HepG2 (cell line): ENCODE data around the gene MLLT10. TPM values are rescaled to one million over a fixed set of nuclear protein-coding genes. Genes with fewer than 3 reads are reported as not detected.

Source experiments
- ATAC-seq: fragments of 200-7000 bp; cut with Tn5 transposase; 3 replicates; pipeline ENCODE4 v1.9.1; 2020; ENCODE audit warnings: mild to moderate bottlenecking, moderate library complexity
- BruUV-seq: library from RNA; stranded (reverse); fragments of 400-500 nt; replicated peaks from 2 replicates; lab custom pipeline; 2021; lab: Mats Ljungman, UMichigan
- CTCF ChIA-PET: fragments of 300-600 bp; formaldehyde crosslinking; extraction: SDS; loops from one replicate; lab custom pipeline; 2021; ENCODE audit warnings: low total read pairs, inconsistent platforms, low intra/inter-chr PET ratio; lab: Yijun Ruan, JAX
- POLR2A ChIA-PET: fragments of 350-600 bp; sonication (Branson Sonifier 250); formaldehyde crosslinking; loops from one replicate; lab custom pipeline; 2020; ENCODE audit warnings: antibody characterized with exemption, inconsistent platforms; lab: Yijun Ruan, JAX
- DNase-seq: peaks from one replicate; pipeline ENCODE4 v3.0.0-alpha.2; 2015; ENCODE audit warnings: low spot score
- FAIRE-seq: peaks from 3 replicates; lab custom pipeline; 2011; peaks lifted over from hg19 to GRCh38; lab: Jason Lieb, UNC
- H2AFZ ChIP-seq: one replicate; pipeline ENCODE4 v1.6.1; 2011; ENCODE audit warnings: low read length, inconsistent platforms
- H3K27ac ChIP-seq: fragments of 300-600 bp; 3 replicates; pipeline ENCODE4 v1.8.0; 2011; ENCODE audit warnings: mixed run types, mild to moderate bottlenecking, mixed read lengths, low read length, inconsistent platforms; ENCODE audit not compliant: insufficient read depth; ENCODE audit errors: extremely low read length
- H3K27me3 ChIP-seq, 2 experiments: fragments of 200-600 bp in 1 of 2; 2 replicates in 1 of 2; 3 replicates in 1 of 2; pipeline versions ENCODE4 v1.6.0 to v1.8.0; 2011; ENCODE audit warnings: low read length in 2 of 2, mild to moderate bottlenecking in 2 of 2, moderate library complexity in 2 of 2, inconsistent platforms in 1 of 2; ENCODE audit not compliant: insufficient read depth in 2 of 2, control insufficient read depth in 1 of 2
- H3K36me3 ChIP-seq, 2 experiments: fragments of 200-600 bp in 1 of 2; replicated peaks in 1 of 2; 2 replicates in 1 of 2; 3 replicates in 1 of 2; pipeline versions ENCODE4 v1.5.1 to v1.8.0; 2011; ENCODE audit warnings: low read length in 2 of 2, inconsistent platforms in 1 of 2; ENCODE audit not compliant: insufficient read depth in 2 of 2, control insufficient read depth in 1 of 2
- H3K4me1 ChIP-seq: 2 replicates; pipeline ENCODE4 v1.5.1; 2012; ENCODE audit warnings: low read length, inconsistent platforms; ENCODE audit not compliant: insufficient read depth
- H3K4me2 ChIP-seq: 2 replicates; pipeline ENCODE4 v1.6.0; 2011; ENCODE audit warnings: low read depth, low read length, inconsistent platforms
- H3K4me3 ChIP-seq, 3 experiments: fragments of 200-600 bp in 1 of 3; sonication (generic), shearing (Covaris generic) in 1 of 3; replicated peaks in 1 of 3; 2 replicates each; pipeline ENCODE4 v1.5.1; 2011 to 2016; ENCODE audit warnings: low read length in 3 of 3, inconsistent platforms in 2 of 3, low read depth in 2 of 3, mild to moderate bottlenecking in 2 of 3, control low read depth in 1 of 3, mixed read lengths in 1 of 3; ENCODE audit not compliant: insufficient read depth in 1 of 3
- H3K79me2 ChIP-seq: one replicate; pipeline ENCODE4 v1.6.1; 2011; ENCODE audit warnings: low read length, inconsistent platforms; ENCODE audit not compliant: insufficient read depth
- H3K9ac ChIP-seq: 2 replicates; pipeline ENCODE4 v1.6.0; 2011; ENCODE audit warnings: mild to moderate bottlenecking, low read depth, low read length, inconsistent platforms; ENCODE audit not compliant: insufficient read depth
- H3K9me3 ChIP-seq: 2 replicates; pipeline ENCODE4 v1.5.1; 2012; ENCODE audit warnings: mild to moderate bottlenecking, low read length
- H4K20me1 ChIP-seq: 2 replicates; pipeline ENCODE4 v1.6.0; 2011; ENCODE audit warnings: inconsistent platforms, mild to moderate bottlenecking, low read length, moderate library complexity; ENCODE audit not compliant: insufficient read depth
- FOXA3 ChIP-seq: IDR thresholded peaks from 2 replicates; pipeline ENCODE4 v1.6.1; 2016; ENCODE audit warnings: missing genetic modification reagents, missing compliant biosample characterization
- HOXD1 ChIP-seq: sonication (generic); formaldehyde crosslinking; IDR thresholded peaks from 2 replicates; pipeline ENCODE4 v1.5.0; 2020; ENCODE audit warnings: missing genetic modification reagents
- MAFF ChIP-seq: IDR thresholded peaks from 2 replicates; pipeline ENCODE4 v1.6.1; 2011; ENCODE audit warnings: low read depth, low read length, improper control_type of control experiment
- NFYB ChIP-seq: sonication (generic); formaldehyde crosslinking; IDR thresholded peaks from 2 replicates; pipeline ENCODE4 v1.4.0; 2020; ENCODE audit warnings: missing genetic modification reagents
- PHF20 ChIP-seq: sonication (generic); formaldehyde crosslinking; IDR thresholded peaks from 2 replicates; pipeline ENCODE4 v1.5.0; 2020; ENCODE audit warnings: mild to moderate bottlenecking, missing genetic modification reagents
- SETDB1 ChIP-seq: sonication (generic); formaldehyde crosslinking; IDR thresholded peaks from 2 replicates; pipeline ENCODE4 v1.5.1; 2020; ENCODE audit warnings: missing genetic modification reagents, mild to moderate bottlenecking, borderline replicate concordance
- ZFP36L1 ChIP-seq: sonication (generic); formaldehyde crosslinking; IDR thresholded peaks from 2 replicates; pipeline ENCODE4 v1.8.0; 2022; ENCODE audit warnings: mild to moderate bottlenecking, missing genetic modification reagents, moderate library complexity
- ZNF260 ChIP-seq: sonication (generic); formaldehyde crosslinking; IDR thresholded peaks from 2 replicates; pipeline ENCODE4 v1.4.0; 2020; ENCODE audit warnings: missing genetic modification reagents, low read depth, mild to moderate bottlenecking, borderline replicate concordance
- ZNF292 ChIP-seq: sonication (generic); formaldehyde crosslinking; IDR thresholded peaks from 2 replicates; pipeline ENCODE4 v1.8.1; 2022; ENCODE audit warnings: mild to moderate bottlenecking, low read depth, missing genetic modification reagents, borderline replicate concordance
- ZNF782 ChIP-seq: sonication (generic); formaldehyde crosslinking; IDR thresholded peaks from 2 replicates; pipeline ENCODE4 v1.4.0; 2020; ENCODE audit warnings: missing genetic modification reagents, mild to moderate bottlenecking, borderline replicate concordance
- WGBS: methylation state at CpG from one replicate; pipeline ENCODE4 v1.1.6; 2017; ENCODE audit warnings: low lambda C conversion rate; 5-methylcytosine and 5-hydroxymethylcytosine counted together
- in situ Hi-C: cut with HindIII; loops from 2 replicates; pipeline ENCODE4 v1.10.0; 2017; ENCODE audit warnings: low pct_unique_long_range_greater_than_20kb; ENCODE audit not compliant: extremely low pct_ligation_motif_present
- intact Hi-C: fragments of 100-400 bp; cut with micrococcal nuclease; formaldehyde crosslinking; loops from one replicate; pipeline ENCODE4 v1.10.0; 2022; ENCODE audit not compliant: unreplicated experiment
- polyA plus RNA-seq, 8 experiments: library from polyadenylated mRNA; depleted of rRNA in 3 of 8; stranded (reverse) in 7 of 8; unstranded in 1 of 8; fragments of >200 nt; fragmentation: Illumina TruSeq in 4 of 8; extraction: Trizol in 4 of 8; gene quantifications; 2 replicates each; pipeline versions ENCODE4 v1.2.1 to v1.2.3, GENCODE V29; 2011 to 2016; ENCODE audit warnings: low read depth in 4 of 8, missing spikeins in 1 of 8, mixed read lengths in 1 of 8; ENCODE audit not compliant: insufficient read depth in 1 of 8
- total RNA-seq, 5 experiments: library from RNA; depleted of rRNA; stranded (reverse); fragments of >200 nt; fragmentation: Illumina TruSeq; extraction: Trizol; gene quantifications; 2 replicates each; pipeline ENCODE4 v1.2.3, GENCODE V29; 2016; ENCODE audit warnings: low read depth in 1 of 5
- TF ChIP-seq, protein P1 (sequence below): sonication (generic); formaldehyde crosslinking; IDR thresholded peaks from 2 replicates; pipeline ENCODE4 v1.5.0; 2020; ENCODE audit warnings: mild to moderate bottlenecking, missing genetic modification reagents
- TF ChIP-seq, protein P2 (sequence below): IDR thresholded peaks from 2 replicates; pipeline ENCODE4 v1.6.1; 2012; ENCODE audit warnings: low read depth, low read length, improper control_type of control experiment
- TF ChIP-seq, protein P3 (sequence below), 2 experiments: fragments of 450-650 bp in 1 of 2; sonication (generic) in 1 of 2; formaldehyde crosslinking; IDR thresholded peaks; 2 replicates each; pipeline versions ENCODE4 v1.5.0 to v1.8.0; 2020 to 2022; ENCODE audit warnings: mild to moderate bottlenecking in 1 of 2, missing genetic modification reagents in 1 of 2
- TF ChIP-seq, protein P4 (sequence below): sonication (generic); formaldehyde crosslinking; IDR thresholded peaks from 2 replicates; pipeline ENCODE4 v1.4.0; 2020; ENCODE audit warnings: mild to moderate bottlenecking, missing genetic modification reagents

Gene MLLT10
- total and polyA plus RNA-seq, 2 of the 13 experiments (the other 11 are each of a cell fraction or from before 2014, with no cell fraction given): 51.3 to 84.1 TPM

DNA sequence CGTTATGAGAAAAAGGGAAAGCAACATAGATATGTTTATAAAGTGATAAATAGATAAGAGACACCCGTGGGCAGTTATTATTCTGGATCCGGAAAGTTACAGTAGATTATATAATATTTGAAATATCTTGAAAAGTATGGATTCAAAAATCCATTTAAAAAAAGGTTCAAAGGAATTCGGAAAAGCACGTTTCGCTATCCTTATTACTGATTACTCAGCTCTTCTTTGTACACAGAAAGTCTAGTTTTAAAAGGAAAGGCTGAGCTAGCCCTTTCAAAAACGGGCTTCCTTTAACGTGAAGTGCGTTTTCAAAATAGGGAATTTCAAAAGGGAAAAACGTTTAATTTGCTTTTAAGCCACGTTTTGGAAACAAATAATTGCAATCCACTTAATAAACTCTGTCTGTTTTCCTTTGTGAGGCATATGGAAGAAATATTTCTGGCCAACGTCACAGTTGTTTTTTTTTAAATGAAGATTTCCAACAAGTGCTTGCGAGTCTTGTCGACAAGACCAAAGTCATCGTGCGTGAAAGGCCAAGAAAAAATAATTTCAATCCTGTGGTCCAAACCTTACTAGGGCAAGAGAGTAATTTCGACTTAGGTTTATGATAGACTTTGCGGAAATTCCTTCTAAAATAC is 6.3 kb upstream of the MLLT10 start:
- FAIRE-seq: no peak
- TF ChIP-seq, protein P1, sequence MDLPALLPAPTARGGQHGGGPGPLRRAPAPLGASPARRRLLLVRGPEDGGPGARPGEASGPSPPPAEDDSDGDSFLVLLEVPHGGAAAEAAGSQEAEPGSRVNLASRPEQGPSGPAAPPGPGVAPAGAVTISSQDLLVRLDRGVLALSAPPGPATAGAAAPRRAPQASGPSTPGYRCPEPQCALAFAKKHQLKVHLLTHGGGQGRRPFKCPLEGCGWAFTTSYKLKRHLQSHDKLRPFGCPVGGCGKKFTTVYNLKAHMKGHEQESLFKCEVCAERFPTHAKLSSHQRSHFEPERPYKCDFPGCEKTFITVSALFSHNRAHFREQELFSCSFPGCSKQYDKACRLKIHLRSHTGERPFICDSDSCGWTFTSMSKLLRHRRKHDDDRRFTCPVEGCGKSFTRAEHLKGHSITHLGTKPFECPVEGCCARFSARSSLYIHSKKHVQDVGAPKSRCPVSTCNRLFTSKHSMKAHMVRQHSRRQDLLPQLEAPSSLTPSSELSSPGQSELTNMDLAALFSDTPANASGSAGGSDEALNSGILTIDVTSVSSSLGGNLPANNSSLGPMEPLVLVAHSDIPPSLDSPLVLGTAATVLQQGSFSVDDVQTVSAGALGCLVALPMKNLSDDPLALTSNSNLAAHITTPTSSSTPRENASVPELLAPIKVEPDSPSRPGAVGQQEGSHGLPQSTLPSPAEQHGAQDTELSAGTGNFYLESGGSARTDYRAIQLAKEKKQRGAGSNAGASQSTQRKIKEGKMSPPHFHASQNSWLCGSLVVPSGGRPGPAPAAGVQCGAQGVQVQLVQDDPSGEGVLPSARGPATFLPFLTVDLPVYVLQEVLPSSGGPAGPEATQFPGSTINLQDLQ: no peak
- TF ChIP-seq ZNF260 (CRISPR knock-in tag): no peak
- TF ChIP-seq, protein P2, sequence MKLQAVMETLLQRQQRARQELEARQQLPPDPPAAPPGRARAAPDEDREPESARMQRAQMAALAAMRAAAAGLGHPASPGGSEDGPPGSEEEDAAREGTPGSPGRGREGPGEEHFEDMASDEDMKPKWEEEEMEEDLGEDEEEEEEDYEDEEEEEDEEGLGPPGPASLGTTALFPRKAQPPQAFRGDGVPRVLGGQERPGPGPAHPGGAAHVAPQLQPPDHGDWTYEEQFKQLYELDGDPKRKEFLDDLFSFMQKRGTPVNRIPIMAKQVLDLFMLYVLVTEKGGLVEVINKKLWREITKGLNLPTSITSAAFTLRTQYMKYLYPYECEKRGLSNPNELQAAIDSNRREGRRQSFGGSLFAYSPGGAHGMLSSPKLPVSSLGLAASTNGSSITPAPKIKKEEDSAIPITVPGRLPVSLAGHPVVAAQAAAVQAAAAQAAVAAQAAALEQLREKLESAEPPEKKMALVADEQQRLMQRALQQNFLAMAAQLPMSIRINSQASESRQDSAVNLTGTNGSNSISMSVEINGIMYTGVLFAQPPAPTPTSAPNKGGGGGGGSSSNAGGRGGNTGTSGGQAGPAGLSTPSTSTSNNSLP: 0 out of 2 replicates have a peak, but pooled peaks have one; percentile 8
- TF ChIP-seq ZFP36L1 (CRISPR knock-in tag): no peak
- TF ChIP-seq, protein P3, sequence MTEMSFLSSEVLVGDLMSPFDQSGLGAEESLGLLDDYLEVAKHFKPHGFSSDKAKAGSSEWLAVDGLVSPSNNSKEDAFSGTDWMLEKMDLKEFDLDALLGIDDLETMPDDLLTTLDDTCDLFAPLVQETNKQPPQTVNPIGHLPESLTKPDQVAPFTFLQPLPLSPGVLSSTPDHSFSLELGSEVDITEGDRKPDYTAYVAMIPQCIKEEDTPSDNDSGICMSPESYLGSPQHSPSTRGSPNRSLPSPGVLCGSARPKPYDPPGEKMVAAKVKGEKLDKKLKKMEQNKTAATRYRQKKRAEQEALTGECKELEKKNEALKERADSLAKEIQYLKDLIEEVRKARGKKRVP (CRISPR knock-in tag; IDR thresholded peaks at IDR 0.05): no peak
- TF ChIP-seq ZNF292 (CRISPR knock-in tag): no peak
- no peak for TF ChIP-seq NFYB (CRISPR knock-in tag)
- no peak for TF ChIP-seq PHF20 (CRISPR knock-in tag)
- no peak for TF ChIP-seq SETDB1 (CRISPR knock-in tag)
- TF ChIP-seq, protein P4, sequence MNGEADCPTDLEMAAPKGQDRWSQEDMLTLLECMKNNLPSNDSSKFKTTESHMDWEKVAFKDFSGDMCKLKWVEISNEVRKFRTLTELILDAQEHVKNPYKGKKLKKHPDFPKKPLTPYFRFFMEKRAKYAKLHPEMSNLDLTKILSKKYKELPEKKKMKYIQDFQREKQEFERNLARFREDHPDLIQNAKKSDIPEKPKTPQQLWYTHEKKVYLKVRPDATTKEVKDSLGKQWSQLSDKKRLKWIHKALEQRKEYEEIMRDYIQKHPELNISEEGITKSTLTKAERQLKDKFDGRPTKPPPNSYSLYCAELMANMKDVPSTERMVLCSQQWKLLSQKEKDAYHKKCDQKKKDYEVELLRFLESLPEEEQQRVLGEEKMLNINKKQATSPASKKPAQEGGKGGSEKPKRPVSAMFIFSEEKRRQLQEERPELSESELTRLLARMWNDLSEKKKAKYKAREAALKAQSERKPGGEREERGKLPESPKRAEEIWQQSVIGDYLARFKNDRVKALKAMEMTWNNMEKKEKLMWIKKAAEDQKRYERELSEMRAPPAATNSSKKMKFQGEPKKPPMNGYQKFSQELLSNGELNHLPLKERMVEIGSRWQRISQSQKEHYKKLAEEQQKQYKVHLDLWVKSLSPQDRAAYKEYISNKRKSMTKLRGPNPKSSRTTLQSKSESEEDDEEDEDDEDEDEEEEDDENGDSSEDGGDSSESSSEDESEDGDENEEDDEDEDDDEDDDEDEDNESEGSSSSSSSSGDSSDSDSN (CRISPR knock-in tag): no peak
- no peak for TF ChIP-seq ZNF782
- TF ChIP-seq HOXD1 (CRISPR knock-in tag): no peak
- peak; percentile 85 for TF ChIP-seq MAFF
- no peak for TF ChIP-seq FOXA3 (CRISPR knock-in tag)

More for the DNA sequence above, 6.3 kb upstream of the MLLT10 start:
- no peaks in the 10 kb centered on the region for H3K27me3 ChIP-seq
- peaks cover 45% of the 10 kb centered on the region for H3K4me1 ChIP-seq
- in situ Hi-C loops: no loop called here
- POLR2A ChIA-PET: interaction anchor here (0.7 to 5.0 kb wide), 8 partner anchors 9 to 197 kb away, joined by 3 to 294 read pairs (median 16); no protein-coding TSS in a partner anchor
- no peaks in the 10 kb centered on the region for H3K36me3 ChIP-seq
- CTCF ChIA-PET: interaction anchor here (2.7 kb wide), 1 partner anchor 32 kb away, joined by 6 read pairs; no protein-coding TSS in a partner anchor
- no peaks in the 10 kb centered on the region for H3K9me3 ChIP-seq
- H4K20me1 ChIP-seq: no peaks in the 10 kb centered on the region
- no TSS peak for BruUV-seq
- DNase-seq: no peak
- 6% methylated on average over 18 of the region's 18 CpGs for WGBS
- peak overlapping the region; percentile 51 to 79 (median 77) for H3K4me3 ChIP-seq
- H2AFZ ChIP-seq: no peak overlapping the region
- intact Hi-C loops: no loop called here
- peak overlapping the region; percentile 92 for H3K9ac ChIP-seq
- peaks cover 51% of the 10 kb centered on the region for H3K79me2 ChIP-seq
- no peak for ATAC-seq
- peak overlapping the region; percentile 85 for H3K4me2 ChIP-seq
- peak overlapping the region; percentile 95 for H3K27ac ChIP-seq
